Astrocyte of the spinal cord (primary cell): ENCODE results near the gene UBQLN1.

Experiments used
- DNase-seq: peaks from one replicate; pipeline ENCODE4 v3.0.0; 2011; ENCODE audit warnings: low read depth, low spot score
- H3K4me3 ChIP-seq: 2 replicates; pipeline ENCODE4 v1.5.1; 2011; ENCODE audit warnings: low read depth, mild to moderate bottlenecking, low read length, moderate library complexity
- in situ Hi-C: cut with HindIII; loops from 2 replicates; pipeline ENCODE4 v1.10.0; 2017; ENCODE audit warnings: low sequenced_read_pairs
- TF ChIP-seq, protein P1 (sequence below): IDR thresholded peaks from 2 replicates; pipeline ENCODE4 v1.5.1; 2012; ENCODE audit warnings: low read depth, mild to moderate bottlenecking, low read length, inconsistent platforms

UBQLN1 gene

DNA sequence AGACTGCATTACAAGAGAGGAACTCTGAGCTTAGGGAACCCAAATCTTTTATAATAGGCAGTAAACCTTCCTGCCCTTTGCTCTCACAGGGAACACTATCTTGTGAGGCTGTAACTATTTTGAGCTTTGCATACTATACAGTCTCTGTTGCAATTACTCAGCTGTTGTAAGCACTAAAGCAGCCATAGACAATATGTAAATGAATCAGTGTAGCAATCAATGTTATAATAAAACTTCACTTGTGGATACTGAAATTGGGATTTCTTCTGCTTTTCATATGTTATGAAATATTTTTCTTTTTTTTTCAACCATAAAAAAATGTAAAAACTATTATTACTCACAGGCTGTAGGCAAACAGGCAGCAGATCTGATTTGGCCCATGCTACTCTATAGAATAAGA, 16.7 kb upstream of the UBQLN1 start:
- in situ Hi-C loops: no loop called here
- H3K4me3 ChIP-seq: no peak overlapping the region
- TF ChIP-seq, protein P1, sequence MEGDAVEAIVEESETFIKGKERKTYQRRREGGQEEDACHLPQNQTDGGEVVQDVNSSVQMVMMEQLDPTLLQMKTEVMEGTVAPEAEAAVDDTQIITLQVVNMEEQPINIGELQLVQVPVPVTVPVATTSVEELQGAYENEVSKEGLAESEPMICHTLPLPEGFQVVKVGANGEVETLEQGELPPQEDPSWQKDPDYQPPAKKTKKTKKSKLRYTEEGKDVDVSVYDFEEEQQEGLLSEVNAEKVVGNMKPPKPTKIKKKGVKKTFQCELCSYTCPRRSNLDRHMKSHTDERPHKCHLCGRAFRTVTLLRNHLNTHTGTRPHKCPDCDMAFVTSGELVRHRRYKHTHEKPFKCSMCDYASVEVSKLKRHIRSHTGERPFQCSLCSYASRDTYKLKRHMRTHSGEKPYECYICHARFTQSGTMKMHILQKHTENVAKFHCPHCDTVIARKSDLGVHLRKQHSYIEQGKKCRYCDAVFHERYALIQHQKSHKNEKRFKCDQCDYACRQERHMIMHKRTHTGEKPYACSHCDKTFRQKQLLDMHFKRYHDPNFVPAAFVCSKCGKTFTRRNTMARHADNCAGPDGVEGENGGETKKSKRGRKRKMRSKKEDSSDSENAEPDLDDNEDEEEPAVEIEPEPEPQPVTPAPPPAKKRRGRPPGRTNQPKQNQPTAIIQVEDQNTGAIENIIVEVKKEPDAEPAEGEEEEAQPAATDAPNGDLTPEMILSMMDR: no peak
- no peak for DNase-seq

DNA sequence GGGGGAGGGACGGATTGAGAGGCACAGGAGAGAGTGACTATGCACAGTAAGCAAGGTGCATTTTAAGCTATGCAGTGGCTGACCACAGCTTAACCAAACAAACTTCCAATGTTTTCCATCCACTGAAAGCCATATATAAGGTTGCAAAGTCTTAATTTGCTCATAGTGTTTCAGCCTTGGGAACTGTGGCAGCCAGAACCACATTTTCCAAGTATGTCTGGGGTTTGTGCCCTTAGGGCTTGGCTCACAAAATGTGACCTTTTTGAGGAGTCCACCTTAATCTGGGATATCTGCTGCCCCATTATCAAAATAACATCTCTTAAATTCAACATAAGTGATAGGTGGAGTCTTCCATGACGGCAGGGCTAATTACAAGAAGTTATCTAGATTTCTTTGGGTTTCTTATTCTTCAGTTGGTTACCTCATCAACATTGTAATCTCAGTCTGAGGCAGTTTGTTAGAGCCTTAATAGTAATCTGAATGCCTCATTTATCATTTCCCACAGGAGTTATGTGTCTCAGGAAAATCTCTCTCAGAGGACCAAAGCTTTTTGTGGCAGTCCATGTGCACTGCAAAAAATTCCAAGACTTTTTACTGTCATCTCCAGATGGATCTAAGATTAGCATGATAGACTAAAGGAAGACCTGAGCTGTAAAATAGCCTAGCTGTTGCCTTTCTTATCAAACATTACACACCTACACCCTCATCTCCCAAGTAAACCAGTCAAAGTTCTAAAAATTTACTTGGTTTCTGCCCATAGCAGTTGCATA, 15.2 kb upstream of the UBQLN1 start:
- in situ Hi-C loops: no loop called here
- TF ChIP-seq, protein P1: no peak
- no peak for DNase-seq
- no peak overlapping the region for H3K4me3 ChIP-seq

DNA sequence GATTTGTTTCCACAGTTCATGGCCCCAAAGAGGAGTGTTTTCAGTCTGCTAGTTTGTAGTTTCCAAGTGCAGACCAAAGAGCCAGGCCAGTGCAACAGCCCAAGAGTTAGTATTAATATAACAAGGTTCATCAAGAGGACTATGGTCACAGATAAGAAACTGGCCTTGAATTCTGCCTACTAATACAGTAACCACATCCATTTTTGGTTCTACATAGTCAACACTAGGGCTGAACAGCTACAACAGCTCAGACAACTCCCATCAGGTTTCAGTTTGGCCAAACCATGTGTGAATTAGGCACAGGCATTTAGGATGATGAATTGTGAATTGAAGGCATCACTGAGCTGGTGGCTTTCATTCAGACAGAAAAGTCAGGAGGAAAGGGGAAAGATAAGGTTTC, 13.8 kb upstream of the UBQLN1 start:
- H3K4me3 ChIP-seq: no peak overlapping the region
- no peak for DNase-seq
- in situ Hi-C loops: no loop called here
- TF ChIP-seq, protein P1: no peak

DNA sequence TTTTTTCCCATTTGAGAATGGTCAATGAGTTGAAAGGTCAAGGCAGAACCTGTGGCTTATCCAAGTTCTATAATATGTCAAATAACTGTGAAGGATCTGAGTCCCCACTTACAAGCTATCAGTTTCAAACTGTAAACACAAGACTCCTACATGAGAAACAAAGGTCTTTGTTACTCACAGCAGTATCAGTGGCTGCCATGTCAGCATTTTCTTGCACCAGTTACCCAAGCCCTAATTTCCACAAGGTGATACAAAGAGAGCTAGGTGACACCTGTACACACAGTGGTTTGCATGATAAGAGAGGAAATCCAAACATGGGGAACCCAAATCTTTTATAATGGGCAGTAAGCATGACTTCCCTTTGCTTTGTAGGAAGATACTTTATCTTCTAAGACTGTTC, 8.0 kb upstream of the UBQLN1 start:
- no peak for DNase-seq
- H3K4me3 ChIP-seq: no peak overlapping the region
- TF ChIP-seq, protein P1: no peak
- in situ Hi-C loops: no loop called here

DNA sequence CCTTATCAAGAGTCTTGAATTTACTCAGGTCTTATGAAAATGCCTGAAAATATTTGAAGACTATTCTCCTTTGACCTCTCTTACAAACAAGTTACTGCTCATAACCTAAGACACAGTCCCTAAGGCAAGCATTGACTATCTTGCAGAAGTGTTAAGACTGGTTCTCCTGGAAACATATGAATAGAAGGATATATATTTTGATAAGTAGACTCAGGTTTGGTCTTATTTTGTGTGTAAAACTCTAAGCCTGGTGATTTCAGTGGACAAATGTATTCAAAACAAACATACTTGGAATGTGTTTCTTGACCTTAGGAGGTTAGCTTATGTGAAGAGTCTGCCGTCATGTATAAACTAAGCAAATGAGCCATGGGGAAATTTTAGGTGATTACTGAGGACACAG, 7.5 kb upstream of the UBQLN1 start:
- in situ Hi-C loops: no loop called here
- TF ChIP-seq, protein P1: no peak
- DNase-seq: no peak
- no peak overlapping the region for H3K4me3 ChIP-seq

DNA sequence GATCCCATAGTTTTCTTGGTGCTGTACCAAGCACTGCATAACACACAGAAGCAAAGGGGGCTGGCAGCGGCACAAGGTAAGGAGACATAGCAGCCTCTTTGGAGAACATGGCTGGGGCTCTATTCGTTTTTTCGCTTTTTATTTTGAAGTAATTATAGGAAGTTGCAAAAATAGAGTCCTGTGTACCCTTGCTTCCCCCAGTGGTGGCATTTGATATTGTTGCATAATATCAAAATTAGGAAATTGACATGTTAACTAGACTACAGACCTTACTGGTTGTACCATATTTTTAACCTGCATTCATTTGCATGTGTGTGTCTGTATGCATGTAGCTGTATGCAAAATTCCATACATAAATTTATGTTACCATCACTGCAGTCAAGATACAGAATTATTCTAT, 6.6 kb upstream of the UBQLN1 start:
- TF ChIP-seq, protein P1: peak; percentile 40
- DNase-seq: no peak
- H3K4me3 ChIP-seq: no peak overlapping the region
- in situ Hi-C loops: no loop called here
